ENCODE results near the gene LTB.

GRCh38 chr6:31626952-31627351 is 44.7 kb upstream of the LTB start:
- TF ChIP-seq CEBPB (IDR thresholded peaks at IDR 0.05), result no peak
- no peak for TF ChIP-seq YY1 (IDR thresholded peaks at IDR 0.05; ENCODE audit: low read depth)
- no peak for TF ChIP-seq FOXM1 (IDR thresholded peaks at IDR 0.05; ENCODE audit: borderline replicate concordance, low read depth)
- TF ChIP-seq EP300 (IDR thresholded peaks at IDR 0.05; ENCODE audit: borderline replicate concordance), result no peak

Data from Ishikawa (cell line).